HS-27A (cell line): ENCODE results near the gene FAAP20.

ENCODE experiments used
- DNase-seq: peaks from one replicate; pipeline ENCODE4 v3.0.0-alpha.2; 2012; ENCODE audit warnings: low read depth, missing footprints

FAAP20 gene, protein sequence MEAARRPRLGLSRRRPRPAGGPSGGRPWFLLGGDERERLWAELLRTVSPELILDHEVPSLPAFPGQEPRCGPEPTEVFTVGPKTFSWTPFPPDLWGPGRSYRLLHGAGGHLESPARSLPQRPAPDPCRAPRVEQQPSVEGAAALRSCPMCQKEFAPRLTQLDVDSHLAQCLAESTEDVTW

GRCh38 chr1:2194319-2194897 is at the start of gene FAAP20:
Gene FAAP20, minus strand, starts transcription at chr1:2194772. Its CDS starts 23 bp downstream, at chr1:2194749.
- no peak for DNase-seq

DNA sequence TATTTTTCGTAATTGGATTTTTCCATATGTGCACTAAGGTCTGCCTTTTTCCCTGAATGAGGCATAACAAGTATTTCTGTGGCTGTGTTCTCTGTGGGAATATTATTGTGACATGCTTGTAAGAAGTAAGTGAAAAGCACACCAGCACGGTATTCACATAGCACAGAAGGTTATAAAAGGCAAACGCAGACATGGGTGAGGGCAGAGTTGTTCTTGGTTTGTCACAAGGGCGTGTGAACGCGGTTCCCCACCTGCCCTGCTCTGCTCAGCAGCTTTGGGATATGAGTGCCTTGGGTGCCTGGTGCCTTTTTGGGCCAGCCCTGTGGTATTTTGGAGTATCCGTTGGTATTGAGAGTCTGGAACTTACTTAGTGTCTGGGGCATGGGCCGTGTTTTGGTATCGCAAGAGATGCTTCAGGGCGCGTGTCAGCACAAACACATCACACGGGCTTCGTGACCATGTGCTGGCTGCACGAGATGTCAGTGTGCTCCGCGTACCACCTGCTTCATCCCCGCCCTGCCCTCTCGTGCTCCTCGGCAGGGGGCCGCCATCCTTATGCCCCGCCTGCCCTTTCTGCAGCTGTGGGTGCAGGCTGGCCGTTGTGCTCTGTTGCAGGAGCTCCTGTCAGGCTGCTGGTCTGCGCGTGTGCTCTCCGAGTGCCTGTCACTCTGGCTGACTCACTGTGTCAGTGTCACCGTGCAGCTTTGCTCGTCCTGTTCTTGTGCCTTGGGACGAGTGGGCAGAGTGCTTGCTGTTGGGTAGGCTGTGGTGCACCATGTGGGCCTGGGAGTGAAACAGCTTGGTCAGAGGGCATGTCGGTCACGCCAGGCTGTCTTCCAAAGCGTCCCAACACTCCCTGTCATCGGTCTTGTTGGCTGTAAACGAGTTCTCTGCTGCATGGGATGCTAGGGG is 48.5 kb upstream of the FAAP20 start:
- no peak for DNase-seq

- DNase-seq = no peak
These were observed 47.2 kb upstream of the FAAP20 start for GRCh38 chr1:2241820-2242219.

- DNase-seq = no peak
These were observed 45.9 kb upstream of the FAAP20 start for GRCh38 chr1:2240270-2241156.

- DNase-seq = no peak
These were observed 44.9 kb upstream of the FAAP20 start for GRCh38 chr1:2239384-2239985.

DNA sequence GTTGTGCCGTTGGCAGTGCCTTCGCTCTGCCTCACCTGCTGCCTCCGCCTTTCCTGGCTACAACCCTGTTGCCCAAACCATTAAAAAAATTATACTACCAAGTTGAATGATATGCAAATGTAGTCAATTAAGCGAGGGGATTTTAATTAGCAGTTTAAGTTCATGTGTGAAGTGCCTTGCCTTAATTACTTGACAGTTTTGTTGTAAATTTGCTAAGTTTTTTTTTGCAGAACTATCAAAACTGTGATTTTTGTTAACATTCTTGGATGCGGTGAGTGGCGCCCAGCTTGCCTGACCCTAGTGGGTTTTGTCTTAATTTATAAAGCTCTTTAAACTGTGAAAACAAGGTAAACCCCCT is 44.4 kb upstream of the FAAP20 start:
- no peak for DNase-seq

GRCh38 chr1:2238361-2239012 is 43.9 kb upstream of the FAAP20 start:
- no peak for DNase-seq

DNA sequence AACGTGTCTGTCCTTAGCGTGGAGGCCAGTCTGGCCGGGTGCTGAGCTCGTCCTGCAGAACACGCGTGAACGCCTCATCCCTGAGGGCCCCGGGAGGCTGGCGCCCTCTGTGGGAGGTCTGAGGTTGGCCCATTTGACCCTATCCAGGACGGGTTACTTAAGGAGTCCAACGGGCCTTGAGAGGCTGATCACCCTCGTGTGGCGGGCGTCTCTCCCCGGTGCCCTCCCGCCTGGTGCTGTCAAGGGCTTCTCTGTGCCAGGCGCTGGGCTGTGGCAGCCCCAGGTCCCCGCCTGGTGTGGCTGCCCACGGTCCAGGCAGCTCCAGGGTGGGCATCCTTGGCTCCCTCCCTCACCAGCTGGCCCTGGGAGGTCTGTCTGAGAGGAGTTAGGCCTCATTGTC is 43.2 kb upstream of the FAAP20 start:
- DNase-seq = no peak

- DNase-seq = no peak
These were observed 42.4 kb upstream of the FAAP20 start for GRCh38 chr1:2236695-2237677.

DNA sequence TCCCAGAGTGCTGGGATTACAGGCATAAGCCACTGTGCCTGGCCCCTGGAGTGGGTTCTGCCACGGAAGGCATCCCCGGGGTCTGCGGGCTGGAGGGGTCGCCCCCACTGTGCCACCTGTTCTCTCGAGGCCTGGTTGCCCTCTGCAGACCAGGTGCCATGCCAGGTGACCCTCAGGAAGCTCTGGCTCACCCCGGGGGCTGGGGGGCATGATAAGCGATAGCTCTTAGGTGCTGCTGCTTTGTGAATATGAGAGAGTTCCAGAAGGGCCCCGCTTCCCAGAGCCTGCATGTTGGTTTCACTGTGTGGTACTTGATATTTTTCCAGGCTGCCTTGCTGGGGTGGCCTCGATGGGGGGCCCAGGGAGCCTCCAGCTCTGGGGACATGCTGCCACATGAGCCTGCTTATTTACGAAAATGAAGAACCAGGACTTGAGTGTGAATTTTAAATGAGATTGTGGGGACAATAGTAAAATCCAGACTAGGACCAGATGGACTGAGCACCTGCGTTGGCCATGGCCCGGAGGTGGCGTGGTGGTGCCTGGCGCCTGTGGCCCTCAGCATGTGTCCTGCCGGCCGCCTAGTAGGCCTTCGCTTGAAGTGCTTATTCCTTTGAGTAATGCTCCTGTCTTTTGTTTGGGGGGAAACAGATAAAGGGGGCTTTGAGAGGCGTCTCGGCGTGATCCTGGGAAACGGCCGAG is 40.9 kb upstream of the FAAP20 start:
- DNase-seq = no peak

- no peak for DNase-seq
These were observed 40.2 kb upstream of the FAAP20 start for GRCh38 chr1:2234762-2235113.

GRCh38 chr1:2233997-2234761 is 39.6 kb upstream of the FAAP20 start:
- DNase-seq = no peak

DNA sequence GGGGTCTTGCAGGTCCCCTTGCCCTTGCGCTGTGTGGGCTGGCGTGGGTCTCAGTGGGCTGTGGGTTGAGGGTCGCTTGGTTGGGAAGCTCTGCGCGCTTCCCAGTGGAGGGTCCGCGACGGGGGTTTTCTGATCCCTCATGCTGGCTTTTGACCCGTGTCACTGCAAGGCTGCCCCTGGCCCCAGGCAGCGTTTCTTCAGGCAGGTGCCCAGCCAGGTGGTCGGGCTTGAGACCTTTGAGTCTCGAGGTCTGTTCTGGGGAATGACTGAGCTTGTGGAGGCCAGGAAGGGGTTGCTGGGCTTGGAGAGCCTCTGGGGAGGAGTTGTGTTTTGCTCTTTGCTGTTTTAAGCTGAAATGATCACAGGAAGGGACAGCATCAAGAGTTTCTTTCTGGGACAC is 38.9 kb upstream of the FAAP20 start:
- DNase-seq = no peak

DNA sequence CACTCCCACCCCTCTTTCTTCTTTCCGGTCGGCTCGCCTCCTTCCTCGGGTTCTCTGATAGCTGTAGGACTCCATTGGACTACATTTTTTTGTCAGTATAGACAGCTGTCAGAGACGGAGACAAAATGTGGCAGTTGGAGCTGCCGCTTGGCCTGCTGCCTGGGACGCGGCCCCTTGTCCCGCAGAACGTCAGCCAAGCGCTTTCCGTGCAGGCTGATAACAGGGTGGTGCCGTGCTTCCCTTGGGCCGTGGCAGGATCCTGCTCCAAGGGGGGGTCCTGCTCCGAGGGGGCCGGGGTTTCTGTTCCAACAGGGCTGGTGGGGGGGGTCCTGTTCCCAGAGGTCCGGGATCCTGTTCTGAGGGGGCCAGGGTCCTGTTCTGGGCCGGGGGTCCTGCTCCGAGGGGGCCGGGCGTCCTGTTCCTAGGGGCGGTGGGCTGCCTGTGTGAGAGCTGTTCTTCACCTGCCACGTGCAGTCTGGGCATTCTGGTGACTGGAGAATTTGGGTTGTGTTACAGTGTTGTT is 38.4 kb upstream of the FAAP20 start:
- DNase-seq = no peak

DNA sequence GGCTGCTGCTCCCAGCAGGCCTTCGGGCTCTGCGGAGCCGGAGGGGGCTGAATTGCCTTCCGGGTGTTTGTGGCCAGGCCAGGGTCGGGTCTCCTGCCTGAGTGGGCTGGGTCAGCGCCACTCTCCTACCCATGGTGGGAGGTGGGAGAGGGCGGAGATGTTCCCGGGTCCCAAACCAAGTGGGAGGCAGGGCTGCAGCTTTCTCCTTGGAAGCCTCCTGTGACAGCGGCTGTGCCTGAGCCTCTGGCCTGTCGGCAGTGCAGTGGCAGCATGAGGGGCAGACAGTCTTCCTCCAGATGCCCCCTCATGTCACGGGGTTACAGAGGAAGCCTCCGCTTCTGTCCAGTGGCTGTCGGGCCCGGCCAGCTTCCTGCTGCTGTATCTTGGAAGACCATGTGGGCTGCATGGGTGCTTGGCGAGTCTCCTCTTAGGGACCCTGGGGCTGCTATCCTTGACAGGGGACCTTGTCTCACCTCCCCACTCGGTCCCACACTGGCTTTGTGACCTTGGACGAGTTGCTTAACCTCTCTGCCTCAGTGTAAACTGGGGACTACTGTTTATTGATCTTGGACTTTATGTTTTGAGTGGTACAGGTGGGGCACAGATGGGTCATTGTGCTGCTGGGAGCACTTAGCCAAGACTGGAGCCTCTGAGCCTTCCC is 37.8 kb upstream of the FAAP20 start:
- no peak for DNase-seq

- no peak for DNase-seq
These were observed 37.1 kb upstream of the FAAP20 start for GRCh38 chr1:2231532-2232254.
